ENCODE data around the gene RNPS1. TPM values are rescaled to one million over a fixed set of nuclear protein-coding genes. Genes with fewer than 3 reads are reported as not detected.

RNPS1 gene
- total and polyA plus RNA-seq, 2 donors (not counting 3 experiments of a cell fraction or from before 2014, with no cell fraction given): 206 to 209 TPM

DNA sequence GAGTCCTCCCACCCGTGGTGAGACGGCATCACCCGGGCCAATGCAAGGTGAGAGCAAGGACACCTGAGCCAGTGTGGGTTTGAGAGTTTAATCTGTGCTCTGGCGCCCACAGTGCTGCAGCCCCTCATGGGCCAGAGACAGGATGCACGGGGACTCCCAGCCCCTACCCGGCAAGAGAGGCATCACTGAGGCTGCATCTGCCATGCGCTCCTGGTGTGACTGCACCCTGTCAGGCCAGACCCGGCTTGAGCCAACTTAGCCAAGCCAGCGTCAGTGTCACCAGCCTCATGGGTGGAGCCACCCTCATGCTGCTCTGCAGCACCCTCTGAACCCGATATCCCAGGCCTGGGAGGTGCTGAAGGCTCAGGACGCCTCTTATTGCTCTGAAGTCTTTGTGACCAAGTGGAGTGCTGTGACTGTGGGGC, 56.0 kb downstream of the RNPS1 start:
- ChIA-PET CTCF (no interaction called here), POLR2A (interaction anchor here (2.1 kb wide), 1 partner anchor 57 kb away, joined by 9 read pairs; the partner anchor contains the start of gene TRAF7)
- Histone ChIP-seq H3K9me1 (replicated peaks; ENCODE audit: control insufficient read depth, extremely low read depth, insufficient read depth, low read length) (no peaks in the 10 kb centered on the region), H3K9me3 (replicated peaks; ENCODE audit: control insufficient read depth, insufficient read depth, low read length) (no peaks in the 10 kb centered on the region), H3K4me3 (replicated peaks in 1 of 3; ENCODE audit: insufficient read depth in 1 of 3, low read depth in 1 of 3, low read length in 3 of 3) (no peak overlapping the region), H3K27ac (ENCODE audit: insufficient read depth, low read depth, low read length) (no peak overlapping the region), H3K27me3 (ENCODE audit: control insufficient read depth in 2 of 2, insufficient read depth in 2 of 2, low read length in 2 of 2) (no peaks in the 10 kb centered on the region), H3K4me1 (ENCODE audit: control insufficient read depth, extremely low read depth, insufficient read depth, low read length) (peaks cover 15% of the 10 kb centered on the region), H4K20me1 (replicated peaks; ENCODE audit: control insufficient read depth, extremely low read depth, insufficient read depth, low read length) (no peaks in the 10 kb centered on the region), H3K9ac (replicated peaks; ENCODE audit: extremely low read depth, insufficient read depth, low read length) (no peak overlapping the region), H3K36me3 (ENCODE audit: control insufficient read depth in 2 of 2, extremely low read depth in 1 of 2, insufficient read depth in 2 of 2, low read length in 2 of 2) (peaks cover 0 to 19% of the 10 kb centered on the region in 2 experiments), H3K79me2 (ENCODE audit: control insufficient read depth, insufficient read depth, low read length) (peaks cover 25% of the 10 kb centered on the region), H3K4me2 (ENCODE audit: insufficient read depth, low read length) (no peak overlapping the region), H2AFZ (ENCODE audit: low read depth, low read length) (no peak overlapping the region)
- no peak for FAIRE-seq
- TF ChIP-seq EZH2 (IDR thresholded peaks at IDR 0.05; ENCODE audit: borderline replicate concordance, low read depth, low read length, severe bottlenecking) (no peak), MYC (IDR thresholded peaks at IDR 0.05; ENCODE audit: low read depth, low read length) (no peak), POLR2A (IDR thresholded peaks at IDR 0.05; ENCODE audit: low read depth, low read length) (no peak), JUN (IDR thresholded peaks at IDR 0.05; ENCODE audit: borderline replicate concordance, insufficient read depth, insufficient read length, low read depth) (no peak)
- TF ChIP-seq, protein P1, sequence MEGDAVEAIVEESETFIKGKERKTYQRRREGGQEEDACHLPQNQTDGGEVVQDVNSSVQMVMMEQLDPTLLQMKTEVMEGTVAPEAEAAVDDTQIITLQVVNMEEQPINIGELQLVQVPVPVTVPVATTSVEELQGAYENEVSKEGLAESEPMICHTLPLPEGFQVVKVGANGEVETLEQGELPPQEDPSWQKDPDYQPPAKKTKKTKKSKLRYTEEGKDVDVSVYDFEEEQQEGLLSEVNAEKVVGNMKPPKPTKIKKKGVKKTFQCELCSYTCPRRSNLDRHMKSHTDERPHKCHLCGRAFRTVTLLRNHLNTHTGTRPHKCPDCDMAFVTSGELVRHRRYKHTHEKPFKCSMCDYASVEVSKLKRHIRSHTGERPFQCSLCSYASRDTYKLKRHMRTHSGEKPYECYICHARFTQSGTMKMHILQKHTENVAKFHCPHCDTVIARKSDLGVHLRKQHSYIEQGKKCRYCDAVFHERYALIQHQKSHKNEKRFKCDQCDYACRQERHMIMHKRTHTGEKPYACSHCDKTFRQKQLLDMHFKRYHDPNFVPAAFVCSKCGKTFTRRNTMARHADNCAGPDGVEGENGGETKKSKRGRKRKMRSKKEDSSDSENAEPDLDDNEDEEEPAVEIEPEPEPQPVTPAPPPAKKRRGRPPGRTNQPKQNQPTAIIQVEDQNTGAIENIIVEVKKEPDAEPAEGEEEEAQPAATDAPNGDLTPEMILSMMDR (IDR thresholded peaks at IDR 0.05; ENCODE audit: extremely low read depth in 1 of 2, insufficient read depth in 1 of 2, low read depth in 1 of 2, low read length in 2 of 2): no peak
- intact Hi-C loops (cut with micrococcal nuclease) (no loop called here), dilution Hi-C loops (cut with MboI; ENCODE audit: extremely low pct_ligation_motif_present, low sequenced_read_pairs) (no loop called here)
- no peak for DNase-seq (ENCODE audit: low read depth, low spot score)
- BruUV-seq (replicated peaks): no TSS peak

Data from endothelial cell of umbilical vein (primary cell).